ENCODE measurements around the gene TMX3. TPM values are rescaled to one million over a fixed set of nuclear protein-coding genes. Genes with fewer than 3 reads are reported as not detected.

Gene TMX3
- 56.4 TPM for total RNA-seq
- long read RNA-seq, full-length matches to known transcripts, result 106 of 124 reads
- long read RNA-seq, partial matches to known transcripts, result 5 of 124 reads
- long read RNA-seq, other reads (novel, unspliced or antisense), result 13 of 124 reads

DNA sequence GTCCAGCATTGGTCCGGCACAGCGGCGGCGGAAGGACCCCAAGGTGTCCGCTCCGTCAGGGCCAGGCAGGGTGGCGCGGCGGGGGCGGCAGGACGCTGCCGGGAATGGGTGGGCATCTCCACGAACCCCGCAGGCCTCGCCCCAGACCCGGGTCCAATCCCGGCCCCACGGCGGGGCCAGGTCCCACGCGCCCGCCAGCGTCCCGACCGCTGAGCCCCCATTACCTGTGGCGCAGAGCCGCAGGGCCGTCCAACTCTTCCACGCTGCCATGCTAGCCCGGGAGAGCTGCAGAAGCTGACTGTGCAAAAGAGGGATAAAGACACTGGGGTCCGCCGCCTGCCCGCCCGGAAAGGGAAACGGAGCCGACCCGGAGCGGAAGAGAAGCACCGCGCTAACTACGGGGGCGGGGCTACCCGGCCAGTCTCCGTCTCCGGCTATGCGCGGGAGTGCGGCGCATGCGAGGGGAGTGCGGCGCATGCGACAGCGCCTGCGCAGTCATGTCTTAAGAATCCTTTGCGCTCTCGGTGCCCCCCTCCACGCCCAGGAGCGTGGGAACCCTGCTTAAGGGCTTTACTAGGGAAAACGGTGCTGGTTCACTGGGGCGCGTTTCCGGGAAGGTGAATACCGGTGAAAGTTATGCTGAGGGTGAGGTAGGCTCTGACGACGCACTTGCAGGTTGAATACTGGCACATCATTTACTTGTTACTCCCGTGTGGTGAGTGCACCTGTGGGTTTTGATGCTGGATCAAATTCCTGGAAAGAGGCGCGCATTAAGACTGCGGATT lies at the start of gene TMX3:
Gene TMX3, minus strand, starts transcription at position 397 of the 785 bp plus-strand sequence. Its CDS starts 127 bp downstream, at position 270.
- intact Hi-C loops (cut with DNase I), result no loop called here
- Histone ChIP-seq H3K27me3 (no peaks in the 10 kb centered on the region), H3K27ac (peak within 1 kb of the TSS; percentile 86), H3K4me1 (peaks cover 15% of the 10 kb centered on the region), H3K36me3 (peaks cover 36% of the 10 kb centered on the region), H3K4me3 (peak within 1 kb of the TSS; percentile 95), H3K9me3 (no peaks in the 10 kb centered on the region)
- TF ChIP-seq CTCF (IDR thresholded peaks at IDR 0.05), result no peak
- ATAC-seq (peak; percentile 100), DNase-seq (peak; percentile 97)

GRCh38 chr18:68764016-68764415 lies 49.1 kb upstream of the TMX3 start:
- H3K27ac ChIP-seq, result no peak overlapping the region
- H3K27me3 ChIP-seq, result no peaks in the 10 kb centered on the region
- no peak for TF ChIP-seq CTCF (IDR thresholded peaks at IDR 0.05)
- no peak for ATAC-seq
- no peak overlapping the region for H3K4me3 ChIP-seq
- H3K9me3 ChIP-seq, result no peaks in the 10 kb centered on the region
- no peaks in the 10 kb centered on the region for H3K36me3 ChIP-seq
- DNase-seq, result no peak
- intact Hi-C loops (cut with DNase I), result no loop called here
- H3K4me1 ChIP-seq, result no peaks in the 10 kb centered on the region

- Histone ChIP-seq H3K27ac (no peak overlapping the region), H3K27me3 (no peaks in the 10 kb centered on the region), H3K4me3 (no peak overlapping the region), H3K36me3 (no peaks in the 10 kb centered on the region), H3K4me1 (no peaks in the 10 kb centered on the region), H3K9me3 (no peaks in the 10 kb centered on the region)
- intact Hi-C loops (cut with DNase I), result no loop called here
- DNase-seq (no peak), ATAC-seq (no peak)
- TF ChIP-seq CTCF (IDR thresholded peaks at IDR 0.05), result no peak
These were observed 48.2 kb upstream of the TMX3 start for GRCh38 chr18:68763083-68763482.

GRCh38 chr18:68759308-68759707 lies 44.4 kb upstream of the TMX3 start:
- no peak overlapping the region for H3K27ac ChIP-seq
- no peaks in the 10 kb centered on the region for H3K9me3 ChIP-seq
- TF ChIP-seq CTCF (IDR thresholded peaks at IDR 0.05), result no peak
- no peaks in the 10 kb centered on the region for H3K36me3 ChIP-seq
- H3K27me3 ChIP-seq, result no peaks in the 10 kb centered on the region
- ATAC-seq (no peak), DNase-seq (no peak)
- intact Hi-C loops (cut with DNase I), result no loop called here
- no peak overlapping the region for H3K4me3 ChIP-seq
- H3K4me1 ChIP-seq, result no peaks in the 10 kb centered on the region

DNA sequence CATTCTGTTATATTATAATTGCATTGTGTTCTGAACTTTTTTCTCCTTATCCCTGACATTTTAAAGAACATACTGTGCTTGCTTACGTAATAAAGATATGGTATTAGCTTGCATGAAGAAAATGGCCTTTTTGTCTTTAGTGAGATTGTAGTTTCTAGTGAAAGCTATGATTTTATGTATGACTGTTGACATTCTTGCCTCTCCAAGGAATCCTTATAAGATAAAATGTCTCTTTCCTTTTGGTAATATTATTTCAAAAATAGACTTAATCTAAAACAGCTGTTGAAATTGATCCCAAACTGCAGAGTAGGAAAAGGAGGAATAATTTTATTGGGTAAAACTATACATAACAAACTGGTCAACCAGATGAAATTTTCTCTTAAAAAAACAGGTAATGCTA lies 42.2 kb upstream of the TMX3 start:
- intact Hi-C loops (cut with DNase I), result no loop called here
- Histone ChIP-seq H3K4me1 (no peaks in the 10 kb centered on the region), H3K4me3 (no peak overlapping the region), H3K27ac (no peak overlapping the region), H3K36me3 (no peaks in the 10 kb centered on the region), H3K27me3 (no peaks in the 10 kb centered on the region), H3K9me3 (no peaks in the 10 kb centered on the region)
- no peak for TF ChIP-seq CTCF (IDR thresholded peaks at IDR 0.05)
- ATAC-seq (no peak), DNase-seq (no peak)

All from upper lobe of right lung (tissue), 1 donor.